GM10266 (cell line): ENCODE data around the gene QKI.

Experiments
- DNase-seq: peaks from one replicate; pipeline ENCODE4 v3.0.0; 2012; ENCODE audit errors: extremely low spot score
- CTCF ChIP-seq: IDR thresholded peaks from 2 replicates; pipeline ENCODE4 v1.5.1; 2012; ENCODE audit warnings: mild to moderate bottlenecking, low read depth; ENCODE audit not compliant: control insufficient read depth, insufficient read depth; ENCODE audit errors: missing control alignments

Gene QKI

GRCh38 chr6:163444077-163444476 lies 29.6 kb downstream of the QKI start:
- TF ChIP-seq CTCF = no peak
- no peak for DNase-seq

- DNase-seq = no peak
- TF ChIP-seq CTCF = no peak
Measured at GRCh38 chr6:163446549-163446948, 32.0 kb downstream of the QKI start.

GRCh38 chr6:163449076-163449475 lies 34.6 kb downstream of the QKI start:
- no peak for TF ChIP-seq CTCF
- DNase-seq = no peak

- no peak for DNase-seq
- no peak for TF ChIP-seq CTCF
Measured at GRCh38 chr6:163454425-163454824, 39.9 kb downstream of the QKI start.

GRCh38 chr6:163455552-163455951 lies 41.0 kb downstream of the QKI start:
- DNase-seq = no peak
- TF ChIP-seq CTCF = no peak

- no peak for TF ChIP-seq CTCF
- DNase-seq = no peak
Measured at GRCh38 chr6:163457637-163458561, 43.4 kb downstream of the QKI start.

GRCh38 chr6:163459007-163459406 lies 44.5 kb downstream of the QKI start:
- DNase-seq = no peak
- no peak for TF ChIP-seq CTCF
